SK-N-SH (cell line): Measurements from ENCODE around the gene CHTF18.

Source experiments
- CTCF ChIP-seq: fragments of 200-600 bp; sonication (generic); IDR thresholded peaks from 2 replicates; pipeline ENCODE4 v1.6.1; 2017; ENCODE audit warnings: antibody characterized with exemption, mild to moderate bottlenecking, moderate library complexity
- ELF1 ChIP-seq: IDR thresholded peaks from 2 replicates; pipeline ENCODE4 v1.4.0; 2012
- EP300 ChIP-seq, 2 experiments: IDR thresholded peaks; 2 replicates each; pipeline versions ENCODE4 v1.4.0 to v1.6.1; 2012; ENCODE audit warnings: borderline replicate concordance in 1 of 2, low read depth in 1 of 2, low read length in 1 of 2
- NRF1 ChIP-seq: IDR thresholded peaks from 2 replicates; pipeline ENCODE4 v1.6.1; 2012; ENCODE audit warnings: low read depth, mild to moderate bottlenecking, low read length
- POLR2AphosphoS5 ChIP-seq: IDR thresholded peaks from 2 replicates; pipeline ENCODE4 v1.6.1; 2012; ENCODE audit warnings: low read depth, low read length
- RFX5 ChIP-seq: IDR thresholded peaks from 2 replicates; pipeline ENCODE4 v1.6.1; 2012; ENCODE audit warnings: mild to moderate bottlenecking, improper control_type of control experiment, low read length
- RXRA ChIP-seq: IDR thresholded peaks from 2 replicates; pipeline ENCODE4 v1.4.0; 2012; ENCODE audit warnings: low read depth, mild to moderate bottlenecking, borderline replicate concordance
- TAF1 ChIP-seq: IDR thresholded peaks from 2 replicates; pipeline ENCODE4 v1.6.1; 2012; ENCODE audit warnings: low read depth, mild to moderate bottlenecking, low read length, moderate library complexity, borderline replicate concordance
- TCF12 ChIP-seq: IDR thresholded peaks from 2 replicates; pipeline ENCODE4 v1.4.0; 2012
- YY1 ChIP-seq: IDR thresholded peaks from 2 replicates; pipeline ENCODE4 v1.4.0; 2012; ENCODE audit warnings: low read depth, mild to moderate bottlenecking
- TF ChIP-seq, protein P1 (sequence below): IDR thresholded peaks from 2 replicates; pipeline ENCODE4 v1.4.0; 2012; ENCODE audit warnings: low read depth, borderline replicate concordance
- TF ChIP-seq, protein P2 (sequence below): fragments of 150-350 bp; IDR thresholded peaks from 2 replicates; pipeline ENCODE4 v1.6.1; 2017; ENCODE audit warnings: antibody characterized with exemption, low read length, low read depth, borderline replicate concordance

DNA sequence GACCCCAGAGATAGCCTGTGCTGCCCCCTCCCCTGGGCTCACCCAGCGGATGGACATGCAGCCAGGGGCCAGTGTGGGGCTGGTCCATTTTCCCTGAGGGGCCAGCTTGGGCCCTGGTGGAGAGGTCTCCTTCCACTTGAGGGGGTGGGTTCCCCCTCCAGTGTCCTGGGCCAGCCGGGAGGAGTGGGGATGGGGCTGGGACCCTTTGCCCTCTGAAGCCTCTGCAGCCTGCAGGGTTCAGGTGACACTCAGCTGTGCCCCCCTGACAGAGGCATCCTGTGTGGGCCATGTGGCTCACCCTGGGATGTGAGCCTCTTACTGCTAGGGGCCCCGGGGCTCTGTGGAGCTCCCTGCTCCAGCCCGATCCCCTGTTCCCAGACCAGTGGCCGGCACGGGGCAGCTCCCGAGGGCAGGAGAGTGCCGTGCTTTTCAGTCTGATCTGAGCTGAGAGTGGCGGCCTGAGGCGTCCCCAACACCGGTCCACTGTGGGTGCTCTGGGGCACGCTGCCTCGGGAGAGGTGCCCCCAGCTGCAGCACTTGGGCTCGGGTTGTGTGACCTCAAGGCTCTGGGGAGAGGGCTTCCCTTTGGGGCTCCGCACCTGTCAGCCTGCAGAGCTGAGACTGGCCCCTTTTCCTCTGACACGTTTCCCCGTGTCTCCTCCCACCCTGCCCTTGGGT lies 12.6 kb downstream of the CHTF18 start:
- no peak for TF ChIP-seq EP300 (IDR thresholded peaks at IDR 0.05; ENCODE audit: borderline replicate concordance in 1 of 2, low read depth in 1 of 2, low read length in 1 of 2)
- no peak for TF ChIP-seq CTCF
- no peak for TF ChIP-seq ELF1
- no peak for TF ChIP-seq RFX5
- TF ChIP-seq RXRA = no peak
- TF ChIP-seq NRF1 = no peak
- TF ChIP-seq, protein P1, sequence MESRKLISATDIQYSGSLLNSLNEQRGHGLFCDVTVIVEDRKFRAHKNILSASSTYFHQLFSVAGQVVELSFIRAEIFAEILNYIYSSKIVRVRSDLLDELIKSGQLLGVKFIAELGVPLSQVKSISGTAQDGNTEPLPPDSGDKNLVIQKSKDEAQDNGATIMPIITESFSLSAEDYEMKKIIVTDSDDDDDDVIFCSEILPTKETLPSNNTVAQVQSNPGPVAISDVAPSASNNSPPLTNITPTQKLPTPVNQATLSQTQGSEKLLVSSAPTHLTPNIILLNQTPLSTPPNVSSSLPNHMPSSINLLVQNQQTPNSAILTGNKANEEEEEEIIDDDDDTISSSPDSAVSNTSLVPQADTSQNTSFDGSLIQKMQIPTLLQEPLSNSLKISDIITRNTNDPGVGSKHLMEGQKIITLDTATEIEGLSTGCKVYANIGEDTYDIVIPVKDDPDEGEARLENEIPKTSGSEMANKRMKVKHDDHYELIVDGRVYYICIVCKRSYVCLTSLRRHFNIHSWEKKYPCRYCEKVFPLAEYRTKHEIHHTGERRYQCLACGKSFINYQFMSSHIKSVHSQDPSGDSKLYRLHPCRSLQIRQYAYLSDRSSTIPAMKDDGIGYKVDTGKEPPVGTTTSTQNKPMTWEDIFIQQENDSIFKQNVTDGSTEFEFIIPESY = no peak
- TF ChIP-seq, protein P2, sequence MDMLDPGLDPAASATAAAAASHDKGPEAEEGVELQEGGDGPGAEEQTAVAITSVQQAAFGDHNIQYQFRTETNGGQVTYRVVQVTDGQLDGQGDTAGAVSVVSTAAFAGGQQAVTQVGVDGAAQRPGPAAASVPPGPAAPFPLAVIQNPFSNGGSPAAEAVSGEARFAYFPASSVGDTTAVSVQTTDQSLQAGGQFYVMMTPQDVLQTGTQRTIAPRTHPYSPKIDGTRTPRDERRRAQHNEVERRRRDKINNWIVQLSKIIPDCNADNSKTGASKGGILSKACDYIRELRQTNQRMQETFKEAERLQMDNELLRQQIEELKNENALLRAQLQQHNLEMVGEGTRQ = no peak
- no peak for TF ChIP-seq POLR2AphosphoS5
- TF ChIP-seq YY1 = no peak
- TF ChIP-seq TAF1 = no peak
- no peak for TF ChIP-seq TCF12
